ENCODE measurements around the gene XRCC1. TPM values are rescaled to one million over a fixed set of nuclear protein-coding genes. Genes with fewer than 3 reads are reported as not detected.
"Not testable (repeated sequence)": the region's sequence is repeated elsewhere in the genome, so short reads cannot be mapped to it uniquely, and the experiment has no call there.

Gene XRCC1
- total and polyA plus RNA-seq, 2 donors, result 23.2 to 28.2 TPM

- no peaks in the 10 kb centered on the region for H3K27me3 ChIP-seq (ENCODE audit: control insufficient read depth in 2 of 2, insufficient read depth in 1 of 2, low read length in 1 of 2)
- H3K27ac ChIP-seq (ENCODE audit: low read depth in 1 of 2, low read length in 1 of 2), result no peak overlapping the region
- H3K4me3 ChIP-seq (ENCODE audit: low read length in 2 of 2), result no peak overlapping the region
- H3K9me3 ChIP-seq (ENCODE audit: control insufficient read depth in 2 of 2, insufficient read depth in 1 of 2, low read length in 1 of 2), result no peaks in the 10 kb centered on the region
- no peak for DNase-seq (ENCODE audit: low read depth in 6 of 9, low spot score in 9 of 9)
- peaks cover 7 to 32% of the 10 kb centered on the region in 2 donors for H3K4me1 ChIP-seq (ENCODE audit: control insufficient read depth in 2 of 2, insufficient read depth in 2 of 2, low read length in 2 of 2)
- H3K36me3 ChIP-seq (ENCODE audit: control insufficient read depth in 2 of 2, insufficient read depth in 2 of 2, low read length in 1 of 2), result no peaks in the 10 kb centered on the region
- 99% methylated on average over 5 of the region's 5 CpGs for WGBS
Observed at GRCh38 chr19:43522929-43523328, 52.4 kb downstream of the XRCC1 start.

- 68% methylated on average over 10 of the region's 10 CpGs for WGBS
- Histone ChIP-seq H3K9me3 (ENCODE audit: control insufficient read depth in 2 of 2, insufficient read depth in 1 of 2, low read length in 1 of 2) (no peaks in the 10 kb centered on the region), H3K36me3 (ENCODE audit: control insufficient read depth in 2 of 2, insufficient read depth in 2 of 2, low read length in 1 of 2) (no peaks in the 10 kb centered on the region), H3K27me3 (ENCODE audit: control insufficient read depth in 2 of 2, insufficient read depth in 1 of 2, low read length in 1 of 2) (no peaks in the 10 kb centered on the region), H3K4me3 (ENCODE audit: low read length in 2 of 2) (no peak overlapping the region), H3K4me1 (ENCODE audit: control insufficient read depth in 2 of 2, insufficient read depth in 2 of 2, low read length in 2 of 2) (peaks cover 0 to 3% of the 10 kb centered on the region in 2 donors), H3K27ac (ENCODE audit: low read depth in 1 of 2, low read length in 1 of 2) (no peak overlapping the region)
- DNase-seq (ENCODE audit: low read depth in 6 of 9, low spot score in 9 of 9), result peak in 8 of 9 donors; percentile 67 to 89 (median 81)
Observed at GRCh38 chr19:43519436-43520088, 55.8 kb downstream of the XRCC1 start.

DNA sequence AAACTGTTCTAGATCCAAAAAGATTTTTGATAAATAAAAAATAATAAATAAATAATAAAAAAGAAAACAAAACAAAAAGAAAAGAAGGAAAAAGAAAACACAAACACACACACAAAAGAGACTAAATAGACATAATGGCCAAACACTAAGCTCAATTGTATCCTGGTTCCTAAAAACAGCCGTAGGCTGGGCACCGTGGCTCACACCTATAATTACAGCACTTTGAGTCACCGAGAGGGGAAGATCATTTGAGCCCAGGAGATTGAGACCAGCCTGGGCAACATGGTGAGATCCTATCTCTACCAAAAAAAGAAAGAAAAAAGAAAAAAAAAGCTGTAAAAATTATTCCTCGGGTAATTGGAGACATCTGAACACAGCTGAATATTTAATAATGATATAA lies 57.3 kb downstream of the XRCC1 start:
- no peak overlapping the region for H3K4me3 ChIP-seq (ENCODE audit: low read length in 2 of 2)
- H3K27ac ChIP-seq (ENCODE audit: low read depth in 1 of 2, low read length in 1 of 2), result no peak overlapping the region
- peaks cover 0 to 2% of the 10 kb centered on the region in 2 donors for H3K4me1 ChIP-seq (ENCODE audit: control insufficient read depth in 2 of 2, insufficient read depth in 2 of 2, low read length in 2 of 2)
- WGBS, result 84% methylated on average over 4 of the region's 4 CpGs
- H3K9me3 ChIP-seq (ENCODE audit: control insufficient read depth in 2 of 2, insufficient read depth in 1 of 2, low read length in 1 of 2), result no peaks in the 10 kb centered on the region
- no peak for DNase-seq (ENCODE audit: low read depth in 6 of 9, low spot score in 9 of 9)
- no peaks in the 10 kb centered on the region for H3K36me3 ChIP-seq (ENCODE audit: control insufficient read depth in 2 of 2, insufficient read depth in 2 of 2, low read length in 1 of 2)
- no peaks in the 10 kb centered on the region for H3K27me3 ChIP-seq (ENCODE audit: control insufficient read depth in 2 of 2, insufficient read depth in 1 of 2, low read length in 1 of 2)

- not testable (repeated sequence) for H3K27ac ChIP-seq (ENCODE audit: low read depth in 1 of 2, low read length in 1 of 2); H3K27me3 ChIP-seq (ENCODE audit: control insufficient read depth in 2 of 2, insufficient read depth in 1 of 2, low read length in 1 of 2); H3K4me3 ChIP-seq (ENCODE audit: low read length in 2 of 2); H3K9me3 ChIP-seq (ENCODE audit: control insufficient read depth in 2 of 2, insufficient read depth in 1 of 2, low read length in 1 of 2); DNase-seq (ENCODE audit: low read depth in 6 of 9, low spot score in 9 of 9); H3K4me1 ChIP-seq (ENCODE audit: control insufficient read depth in 2 of 2, insufficient read depth in 2 of 2, low read length in 2 of 2)
- peaks cover 3 to 25% of the 10 kb centered on the region in 2 donors for H3K36me3 ChIP-seq (ENCODE audit: control insufficient read depth in 2 of 2, insufficient read depth in 2 of 2, low read length in 1 of 2)
Observed at GRCh38 chr19:43512399-43512798, 62.9 kb downstream of the XRCC1 start.

DNA sequence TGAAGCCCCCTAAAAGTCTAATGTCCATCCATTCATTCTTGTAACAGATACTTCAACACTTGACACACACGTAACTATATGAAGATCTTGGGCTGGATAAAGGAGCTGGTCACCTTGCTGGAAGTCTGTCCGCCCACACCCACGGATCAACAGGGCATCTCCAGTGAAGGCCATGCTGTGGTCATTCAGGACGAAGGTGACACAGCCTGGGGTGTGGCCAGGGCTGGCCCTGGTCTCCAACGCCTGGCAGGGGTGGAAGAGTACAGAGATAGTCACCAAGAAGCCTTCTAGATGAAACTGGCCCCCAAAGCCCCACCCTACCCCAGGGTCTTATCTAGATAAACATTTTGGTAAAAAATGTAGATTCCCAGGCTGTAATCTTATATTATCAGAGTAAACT lies 64.0 kb downstream of the XRCC1 start:
- H3K27me3 ChIP-seq (ENCODE audit: control insufficient read depth in 2 of 2, insufficient read depth in 1 of 2, low read length in 1 of 2), result no peaks in the 10 kb centered on the region
- no peaks in the 10 kb centered on the region for H3K9me3 ChIP-seq (ENCODE audit: control insufficient read depth in 2 of 2, insufficient read depth in 1 of 2, low read length in 1 of 2)
- peaks cover 3 to 28% of the 10 kb centered on the region in 2 donors for H3K36me3 ChIP-seq (ENCODE audit: control insufficient read depth in 2 of 2, insufficient read depth in 2 of 2, low read length in 1 of 2)
- DNase-seq (ENCODE audit: low read depth in 6 of 9, low spot score in 9 of 9), result no peak
- no peaks in the 10 kb centered on the region for H3K4me1 ChIP-seq (ENCODE audit: control insufficient read depth in 2 of 2, insufficient read depth in 2 of 2, low read length in 2 of 2)
- H3K4me3 ChIP-seq (ENCODE audit: low read length in 2 of 2), result no peak overlapping the region
- 97% methylated on average over 5 of the region's 5 CpGs for WGBS
- H3K27ac ChIP-seq (ENCODE audit: low read depth in 1 of 2, low read length in 1 of 2), result no peak overlapping the region

GRCh38 chr19:43510713-43511112 lies 64.6 kb downstream of the XRCC1 start:
- Histone ChIP-seq H3K9me3 (ENCODE audit: control insufficient read depth in 2 of 2, insufficient read depth in 1 of 2, low read length in 1 of 2) (no peaks in the 10 kb centered on the region), H3K4me1 (ENCODE audit: control insufficient read depth in 2 of 2, insufficient read depth in 2 of 2, low read length in 2 of 2) (no peaks in the 10 kb centered on the region), H3K27ac (ENCODE audit: low read depth in 1 of 2, low read length in 1 of 2) (no peak overlapping the region), H3K4me3 (ENCODE audit: low read length in 2 of 2) (no peak overlapping the region), H3K36me3 (ENCODE audit: control insufficient read depth in 2 of 2, insufficient read depth in 2 of 2, low read length in 1 of 2) (peaks cover 3 to 28% of the 10 kb centered on the region in 2 donors), H3K27me3 (ENCODE audit: control insufficient read depth in 2 of 2, insufficient read depth in 1 of 2, low read length in 1 of 2) (no peaks in the 10 kb centered on the region)
- DNase-seq (ENCODE audit: low read depth in 6 of 9, low spot score in 9 of 9), result no peak
- 99% methylated on average over 9 of the region's 9 CpGs for WGBS

GRCh38 chr19:43507880-43508279 lies 67.4 kb downstream of the XRCC1 start:
- WGBS, result 98% methylated on average over 2 of the region's 2 CpGs
- Histone ChIP-seq H3K4me3 (ENCODE audit: low read length in 2 of 2) (no peak overlapping the region), H3K27me3 (ENCODE audit: control insufficient read depth in 2 of 2, insufficient read depth in 1 of 2, low read length in 1 of 2) (no peaks in the 10 kb centered on the region), H3K9me3 (ENCODE audit: control insufficient read depth in 2 of 2, insufficient read depth in 1 of 2, low read length in 1 of 2) (no peaks in the 10 kb centered on the region), H3K27ac (ENCODE audit: low read depth in 1 of 2, low read length in 1 of 2) (no peak overlapping the region), H3K36me3 (ENCODE audit: control insufficient read depth in 2 of 2, insufficient read depth in 2 of 2, low read length in 1 of 2) (peaks cover 3 to 28% of the 10 kb centered on the region in 2 donors), H3K4me1 (ENCODE audit: control insufficient read depth in 2 of 2, insufficient read depth in 2 of 2, low read length in 2 of 2) (peaks cover 9 to 18% of the 10 kb centered on the region in 2 donors)
- DNase-seq (ENCODE audit: low read depth in 6 of 9, low spot score in 9 of 9), result no peak

DNA sequence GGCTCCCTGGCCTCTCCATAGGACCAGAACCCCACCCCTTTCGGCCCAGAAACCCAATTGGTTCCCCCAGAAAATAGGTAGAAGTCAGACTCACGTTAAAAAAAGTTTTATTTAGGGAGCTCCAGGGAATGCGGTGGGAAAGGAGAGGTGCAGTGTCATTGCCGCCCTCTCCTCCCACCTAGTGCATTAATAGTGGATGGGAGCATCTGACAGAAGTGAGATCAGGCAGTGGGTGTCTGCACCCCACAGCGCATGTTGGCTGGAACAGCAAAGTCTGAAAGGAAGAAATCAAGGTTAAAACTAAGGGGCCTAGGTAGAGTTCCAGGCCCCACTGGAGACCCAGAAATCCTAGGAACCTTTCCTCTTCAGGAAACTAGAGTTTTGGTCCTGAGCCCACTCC lies 68.7 kb downstream of the XRCC1 start:
- 96% methylated on average over 5 of the region's 5 CpGs for WGBS
- Histone ChIP-seq H3K27me3 (ENCODE audit: control insufficient read depth in 2 of 2, insufficient read depth in 1 of 2, low read length in 1 of 2) (no peaks in the 10 kb centered on the region), H3K4me3 (ENCODE audit: low read length in 2 of 2) (no peak overlapping the region), H3K27ac (ENCODE audit: low read depth in 1 of 2, low read length in 1 of 2) (no peak overlapping the region), H3K9me3 (ENCODE audit: control insufficient read depth in 2 of 2, insufficient read depth in 1 of 2, low read length in 1 of 2) (no peaks in the 10 kb centered on the region), H3K4me1 (ENCODE audit: control insufficient read depth in 2 of 2, insufficient read depth in 2 of 2, low read length in 2 of 2) (peaks cover 9 to 23% of the 10 kb centered on the region in 2 donors), H3K36me3 (ENCODE audit: control insufficient read depth in 2 of 2, insufficient read depth in 2 of 2, low read length in 1 of 2) (peaks cover 3 to 34% of the 10 kb centered on the region in 2 donors)
- DNase-seq (ENCODE audit: low read depth in 6 of 9, low spot score in 9 of 9), result no peak

DNA sequence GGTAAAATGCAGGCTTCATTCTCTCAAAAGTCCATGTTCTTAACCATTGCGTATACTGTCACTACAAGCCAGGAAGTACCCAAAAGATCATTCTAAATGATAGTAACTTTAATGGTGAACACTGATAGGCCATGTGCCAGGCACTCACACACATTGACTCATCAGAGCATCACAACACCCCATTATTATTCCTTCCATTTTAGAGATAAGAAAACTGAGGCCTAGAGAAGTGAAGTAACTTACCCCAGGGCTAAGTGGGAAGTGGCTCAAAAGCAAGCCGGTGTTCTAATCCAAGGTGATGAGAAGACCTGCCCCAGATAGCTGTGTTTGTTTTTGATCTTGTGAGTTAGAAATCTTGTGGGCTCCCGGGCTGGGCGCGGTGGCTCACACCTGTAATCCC lies 69.4 kb downstream of the XRCC1 start:
- Histone ChIP-seq H3K4me1 (ENCODE audit: control insufficient read depth in 2 of 2, insufficient read depth in 2 of 2, low read length in 2 of 2) (peaks cover 9 to 23% of the 10 kb centered on the region in 2 donors), H3K4me3 (ENCODE audit: low read length in 2 of 2) (no peak overlapping the region), H3K36me3 (ENCODE audit: control insufficient read depth in 2 of 2, insufficient read depth in 2 of 2, low read length in 1 of 2) (peaks cover 6 to 32% of the 10 kb centered on the region in 2 donors), H3K9me3 (ENCODE audit: control insufficient read depth in 2 of 2, insufficient read depth in 1 of 2, low read length in 1 of 2) (no peaks in the 10 kb centered on the region), H3K27ac (ENCODE audit: low read depth in 1 of 2, low read length in 1 of 2) (no peak overlapping the region), H3K27me3 (ENCODE audit: control insufficient read depth in 2 of 2, insufficient read depth in 1 of 2, low read length in 1 of 2) (no peaks in the 10 kb centered on the region)
- DNase-seq (ENCODE audit: low read depth in 6 of 9, low spot score in 9 of 9), result no peak
- whole genome bisulfite sequencing, result 96% methylated on average over 5 of the region's 5 CpGs
